Right forelimb (tissue), 1 donor: ENCODE measurements around the gene U2AF1L4.

Source experiments
- DNase-seq: peaks from one replicate; pipeline ENCODE4 v3.0.0-alpha.2; 2018

Gene U2AF1L4

GRCh38 chr19:35740108-35740422 is 5.2 kb downstream of the U2AF1L4 start:
- DNase-seq: no peak

- DNase-seq: no peak
Measured at GRCh38 chr19:35739275-35740107, 5.7 kb downstream of the U2AF1L4 start.

GRCh38 chr19:35738887-35739229 is 6.4 kb downstream of the U2AF1L4 start:
- no peak for DNase-seq

GRCh38 chr19:35738021-35738886 is 7.0 kb downstream of the U2AF1L4 start:
- DNase-seq: no peak

- DNase-seq: no peak
Measured at GRCh38 chr19:35736913-35737886, 8.0 kb downstream of the U2AF1L4 start.

GRCh38 chr19:35734889-35735288 is 10.3 kb downstream of the U2AF1L4 start:
- no peak for DNase-seq

GRCh38 chr19:35734273-35734672 is 10.9 kb downstream of the U2AF1L4 start:
- DNase-seq: no peak

- DNase-seq: no peak
Measured at GRCh38 chr19:35733180-35734125, 11.8 kb downstream of the U2AF1L4 start.

GRCh38 chr19:35732540-35733179 is 12.6 kb downstream of the U2AF1L4 start:
- no peak for DNase-seq

GRCh38 chr19:35731779-35732405 is 13.3 kb downstream of the U2AF1L4 start:
- DNase-seq: no peak

GRCh38 chr19:35731353-35731752 is 13.9 kb downstream of the U2AF1L4 start:
- DNase-seq: no peak

- DNase-seq: no peak
Measured at GRCh38 chr19:35730326-35730725, 14.9 kb downstream of the U2AF1L4 start.

GRCh38 chr19:35729763-35730162 is 15.5 kb downstream of the U2AF1L4 start:
- DNase-seq: no peak

- DNase-seq: no peak
Measured at GRCh38 chr19:35729021-35729420, 16.2 kb downstream of the U2AF1L4 start.

GRCh38 chr19:35727956-35728706 is 17.1 kb downstream of the U2AF1L4 start:
- DNase-seq: no peak

GRCh38 chr19:35727053-35727955 is 17.9 kb downstream of the U2AF1L4 start:
- no peak for DNase-seq

- DNase-seq: no peak
Measured at GRCh38 chr19:35725216-35725861, 19.9 kb downstream of the U2AF1L4 start.

- no peak for DNase-seq
Measured at GRCh38 chr19:35724560-35724959, 20.7 kb downstream of the U2AF1L4 start.
